Measurements from ENCODE around the gene ANP32B.

- TF ChIP-seq GATA2 (IDR thresholded peaks at IDR 0.05; ENCODE audit: low read depth, low read length) (no peak), GATA3 (IDR thresholded peaks at IDR 0.05; ENCODE audit: low read depth, low read length) (no peak)
Measured at GRCh38 chr9:97982683-97983588, at the start of gene ANP32B.
